Fibroblast of lung (primary cell): ENCODE measurements around the gene USP15.

Experiments used
- CTCF ChIP-seq, 2 donors: IDR thresholded peaks in 1 of 2; conservative IDR thresholded peaks in 1 of 2; 1 replicate in 1 of 2; 2 replicates in 1 of 2; pipeline ENCODE4 v1.5.1; 2011 to 2012; ENCODE audit warnings: low read length in 2 of 2, control low read depth in 1 of 2, inconsistent platforms in 1 of 2, low read depth in 1 of 2, mild to moderate bottlenecking in 1 of 2
- EZH2 ChIP-seq: IDR thresholded peaks from 2 replicates; pipeline ENCODE4 v1.5.1; 2012; ENCODE audit warnings: low read length, control low read depth, mild to moderate bottlenecking; ENCODE audit errors: missing control alignments

DNA sequence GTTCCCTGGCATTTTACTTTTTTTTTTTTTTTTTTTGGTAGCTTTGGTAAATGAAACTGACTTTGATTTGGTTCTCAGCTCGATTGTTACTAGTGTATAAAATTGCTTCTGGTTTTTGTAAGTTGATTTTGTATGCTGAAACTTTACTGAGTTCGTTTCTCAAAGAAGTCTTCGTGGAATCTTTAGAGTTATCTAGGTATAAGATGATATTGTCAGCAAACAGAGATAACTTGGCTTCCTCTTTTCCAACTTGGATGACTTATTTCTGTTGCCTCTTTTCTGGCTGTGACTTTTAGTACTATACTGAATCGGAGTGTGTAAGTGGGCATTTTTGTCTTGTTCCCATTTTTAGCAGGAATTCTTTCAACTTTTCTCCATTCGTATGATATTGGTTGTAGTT is 28.1 kb downstream of the USP15 start:
- no peak for TF ChIP-seq CTCF (conservative IDR thresholded peaks at IDR 0.05 in 1 of 2, IDR thresholded peaks at IDR 0.05 in 1 of 2; ENCODE audit: low read depth in 1 of 2, low read length in 2 of 2)
- TF ChIP-seq EZH2 = no peak
